HepG2 (cell line): ENCODE measurements around the gene MTFP1. TPM values are rescaled to one million over a fixed set of nuclear protein-coding genes. Genes with fewer than 3 reads are reported as not detected.

Experiments
- MAZ ChIP-seq, 2 experiments: sonication (generic) in 1 of 2; formaldehyde crosslinking in 1 of 2; IDR thresholded peaks; 2 replicates each; pipeline versions ENCODE4 v1.5.0 to v1.6.1; 2012 to 2020; ENCODE audit warnings: low read depth in 2 of 2, mild to moderate bottlenecking in 2 of 2, borderline replicate concordance in 1 of 2, improper control_type of control experiment in 1 of 2, low read length in 1 of 2, missing genetic modification reagents in 1 of 2, moderate library complexity in 1 of 2
- MZF1 ChIP-seq: sonication (generic); formaldehyde crosslinking; IDR thresholded peaks from 2 replicates; pipeline ENCODE4 v1.8.1; 2023; ENCODE audit warnings: mild to moderate bottlenecking, missing genetic modification reagents, borderline replicate concordance
- NR1H2 ChIP-seq: sonication (generic); formaldehyde crosslinking; IDR thresholded peaks from 2 replicates; pipeline ENCODE4 v1.8.1; 2022; ENCODE audit warnings: low read depth, missing genetic modification reagents, borderline replicate concordance
- NR2F2 ChIP-seq: IDR thresholded peaks from 2 replicates; pipeline ENCODE4 v1.6.1; 2012; ENCODE audit warnings: low read depth, inconsistent platforms, borderline replicate concordance
- SRSF9 ChIP-seq: fragments of 200-400 bp; formaldehyde crosslinking; IDR thresholded peaks from 2 replicates; pipeline ENCODE4 v1.6.1; 2018; ENCODE audit warnings: borderline replicate concordance, mild to moderate bottlenecking, low read depth, low read length; ENCODE audit not compliant: insufficient read depth, poor library complexity, severe bottlenecking
- STAT5B ChIP-seq: sonication (generic); formaldehyde crosslinking; IDR thresholded peaks from 2 replicates; pipeline ENCODE4 v1.4.0; 2020; ENCODE audit warnings: missing genetic modification reagents
- XBP1 ChIP-seq: sonication (generic); formaldehyde crosslinking; IDR thresholded peaks from 2 replicates; pipeline ENCODE4 v1.5.0; 2020; ENCODE audit warnings: missing genetic modification reagents
- ZNF260 ChIP-seq: sonication (generic); formaldehyde crosslinking; IDR thresholded peaks from 2 replicates; pipeline ENCODE4 v1.4.0; 2020; ENCODE audit warnings: missing genetic modification reagents, low read depth, mild to moderate bottlenecking, borderline replicate concordance
- ZNF354B ChIP-seq: sonication (generic); formaldehyde crosslinking; IDR thresholded peaks from 2 replicates; pipeline ENCODE4 v1.8.0; 2022; ENCODE audit warnings: mild to moderate bottlenecking, missing genetic modification reagents
- ZNF460 ChIP-seq: sonication (generic); formaldehyde crosslinking; IDR thresholded peaks from 2 replicates; pipeline ENCODE4 v1.5.1; 2020; ENCODE audit warnings: missing genetic modification reagents, mild to moderate bottlenecking, borderline replicate concordance
- ZNF512 ChIP-seq: sonication (generic); formaldehyde crosslinking; IDR thresholded peaks from 2 replicates; pipeline ENCODE4 v1.4.0; 2020; ENCODE audit warnings: mild to moderate bottlenecking, missing genetic modification reagents
- ZNF766 ChIP-seq: sonication (generic); formaldehyde crosslinking; IDR thresholded peaks from 2 replicates; pipeline ENCODE4 v1.5.0; 2020; ENCODE audit warnings: missing genetic modification reagents, borderline replicate concordance
- ZNF772 ChIP-seq: sonication (generic); formaldehyde crosslinking; IDR thresholded peaks from 2 replicates; pipeline ENCODE4 v1.5.0; 2020; ENCODE audit warnings: mild to moderate bottlenecking, missing genetic modification reagents
- ZSCAN30 ChIP-seq: sonication (generic); formaldehyde crosslinking; IDR thresholded peaks from 2 replicates; pipeline ENCODE4 v1.5.0; 2020; ENCODE audit warnings: mild to moderate bottlenecking, missing genetic modification reagents
- polyA plus RNA-seq, 8 experiments: library from polyadenylated mRNA; depleted of rRNA in 3 of 8; stranded (reverse) in 7 of 8; unstranded in 1 of 8; fragments of >200 nt; fragmentation: Illumina TruSeq in 4 of 8; extraction: Trizol in 4 of 8; gene quantifications; 2 replicates each; pipeline versions ENCODE4 v1.2.1 to v1.2.3, GENCODE V29; 2011 to 2016; ENCODE audit warnings: low read depth in 4 of 8, missing spikeins in 1 of 8, mixed read lengths in 1 of 8; ENCODE audit not compliant: insufficient read depth in 1 of 8
- total RNA-seq, 5 experiments: library from RNA; depleted of rRNA; stranded (reverse); fragments of >200 nt; fragmentation: Illumina TruSeq; extraction: Trizol; gene quantifications; 2 replicates each; pipeline ENCODE4 v1.2.3, GENCODE V29; 2016; ENCODE audit warnings: low read depth in 1 of 5
- TF ChIP-seq, protein P1 (sequence below): IDR thresholded peaks from 2 replicates; pipeline ENCODE4 v1.6.1; 2016; ENCODE audit warnings: mild to moderate bottlenecking, missing biosample characterization, missing genetic modification reagents
- TF ChIP-seq, protein P2 (sequence below): IDR thresholded peaks from 2 replicates; pipeline ENCODE4 v1.6.1; 2018; ENCODE audit warnings: missing genetic modification reagents, mild to moderate bottlenecking, missing compliant biosample characterization
- TF ChIP-seq, protein P3 (sequence below): sonication (generic); formaldehyde crosslinking; IDR thresholded peaks from 2 replicates; pipeline ENCODE4 v1.8.1; 2023; ENCODE audit warnings: missing genetic modification reagents, inconsistent platforms, borderline replicate concordance
- TF ChIP-seq, protein P4 (sequence below): IDR thresholded peaks from 2 replicates; pipeline ENCODE4 v1.6.1; 2016; ENCODE audit warnings: low read depth, missing genetic modification reagents, missing compliant biosample characterization

The MTFP1 gene
- total and polyA plus RNA-seq, 2 of the 13 experiments (the other 11 are each of a cell fraction or from before 2014, with no cell fraction given), result 29.5 to 45.6 TPM

GRCh38 chr22:30423301-30423958 is 2.1 kb upstream of the MTFP1 start (continued):
- TF ChIP-seq ZNF512 (no peak), NR1H2 (no peak), ZNF260 (CRISPR knock-in tag) (no peak), ZNF772 (CRISPR knock-in tag) (peak; percentile 18; the same call in 1 of the 2 replicates), MZF1 (peak; percentile 84; the same call in 1 of the 2 replicates), ZNF354B (CRISPR knock-in tag) (no peak; the same call in 1 of the 2 replicates), NR2F2 (peak; percentile 18; the same call in 1 of the 2 replicates), SRSF9 (no peak), STAT5B (CRISPR knock-in tag) (no peak; the same call in none of the 2 replicates), ZNF766 (0 out of 2 replicates have a peak, but pooled peaks have one; percentile 25), MAZ (IDR thresholded peaks at IDR 0.05; ENCODE audit: borderline replicate concordance, low read depth, low read length) (no peak), MAZ (CRISPR knock-in tag; IDR thresholded peaks at IDR 0.05; ENCODE audit: low read depth) (no peak), ZNF460 (CRISPR knock-in tag) (peak; percentile 39; the same call in 1 of the 2 replicates), ZSCAN30 (CRISPR knock-in tag) (no peak), XBP1 (CRISPR knock-in tag) (peak; percentile 80; the same call in 1 of the 2 replicates)
- TF ChIP-seq, protein P1, sequence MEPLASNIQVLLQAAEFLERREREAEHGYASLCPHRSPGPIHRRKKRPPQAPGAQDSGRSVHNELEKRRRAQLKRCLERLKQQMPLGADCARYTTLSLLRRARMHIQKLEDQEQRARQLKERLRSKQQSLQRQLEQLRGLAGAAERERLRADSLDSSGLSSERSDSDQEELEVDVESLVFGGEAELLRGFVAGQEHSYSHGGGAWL (CRISPR knock-in tag), result peak; percentile 77; the same call in 1 of the 2 replicates
- TF ChIP-seq, protein P2, sequence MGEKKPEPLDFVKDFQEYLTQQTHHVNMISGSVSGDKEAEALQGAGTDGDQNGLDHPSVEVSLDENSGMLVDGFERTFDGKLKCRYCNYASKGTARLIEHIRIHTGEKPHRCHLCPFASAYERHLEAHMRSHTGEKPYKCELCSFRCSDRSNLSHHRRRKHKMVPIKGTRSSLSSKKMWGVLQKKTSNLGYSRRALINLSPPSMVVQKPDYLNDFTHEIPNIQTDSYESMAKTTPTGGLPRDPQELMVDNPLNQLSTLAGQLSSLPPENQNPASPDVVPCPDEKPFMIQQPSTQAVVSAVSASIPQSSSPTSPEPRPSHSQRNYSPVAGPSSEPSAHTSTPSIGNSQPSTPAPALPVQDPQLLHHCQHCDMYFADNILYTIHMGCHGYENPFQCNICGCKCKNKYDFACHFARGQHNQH (CRISPR knock-in tag), result peak; percentile 37; the same call in 1 of the 2 replicates
- TF ChIP-seq, protein P3, sequence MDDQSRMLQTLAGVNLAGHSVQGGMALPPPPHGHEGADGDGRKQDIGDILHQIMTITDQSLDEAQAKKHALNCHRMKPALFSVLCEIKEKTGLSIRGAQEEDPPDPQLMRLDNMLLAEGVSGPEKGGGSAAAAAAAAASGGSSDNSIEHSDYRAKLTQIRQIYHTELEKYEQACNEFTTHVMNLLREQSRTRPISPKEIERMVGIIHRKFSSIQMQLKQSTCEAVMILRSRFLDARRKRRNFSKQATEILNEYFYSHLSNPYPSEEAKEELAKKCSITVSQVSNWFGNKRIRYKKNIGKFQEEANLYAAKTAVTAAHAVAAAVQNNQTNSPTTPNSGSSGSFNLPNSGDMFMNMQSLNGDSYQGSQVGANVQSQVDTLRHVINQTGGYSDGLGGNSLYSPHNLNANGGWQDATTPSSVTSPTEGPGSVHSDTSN, result no peak; the same call in 1 of the 2 replicates
- TF ChIP-seq, protein P4, sequence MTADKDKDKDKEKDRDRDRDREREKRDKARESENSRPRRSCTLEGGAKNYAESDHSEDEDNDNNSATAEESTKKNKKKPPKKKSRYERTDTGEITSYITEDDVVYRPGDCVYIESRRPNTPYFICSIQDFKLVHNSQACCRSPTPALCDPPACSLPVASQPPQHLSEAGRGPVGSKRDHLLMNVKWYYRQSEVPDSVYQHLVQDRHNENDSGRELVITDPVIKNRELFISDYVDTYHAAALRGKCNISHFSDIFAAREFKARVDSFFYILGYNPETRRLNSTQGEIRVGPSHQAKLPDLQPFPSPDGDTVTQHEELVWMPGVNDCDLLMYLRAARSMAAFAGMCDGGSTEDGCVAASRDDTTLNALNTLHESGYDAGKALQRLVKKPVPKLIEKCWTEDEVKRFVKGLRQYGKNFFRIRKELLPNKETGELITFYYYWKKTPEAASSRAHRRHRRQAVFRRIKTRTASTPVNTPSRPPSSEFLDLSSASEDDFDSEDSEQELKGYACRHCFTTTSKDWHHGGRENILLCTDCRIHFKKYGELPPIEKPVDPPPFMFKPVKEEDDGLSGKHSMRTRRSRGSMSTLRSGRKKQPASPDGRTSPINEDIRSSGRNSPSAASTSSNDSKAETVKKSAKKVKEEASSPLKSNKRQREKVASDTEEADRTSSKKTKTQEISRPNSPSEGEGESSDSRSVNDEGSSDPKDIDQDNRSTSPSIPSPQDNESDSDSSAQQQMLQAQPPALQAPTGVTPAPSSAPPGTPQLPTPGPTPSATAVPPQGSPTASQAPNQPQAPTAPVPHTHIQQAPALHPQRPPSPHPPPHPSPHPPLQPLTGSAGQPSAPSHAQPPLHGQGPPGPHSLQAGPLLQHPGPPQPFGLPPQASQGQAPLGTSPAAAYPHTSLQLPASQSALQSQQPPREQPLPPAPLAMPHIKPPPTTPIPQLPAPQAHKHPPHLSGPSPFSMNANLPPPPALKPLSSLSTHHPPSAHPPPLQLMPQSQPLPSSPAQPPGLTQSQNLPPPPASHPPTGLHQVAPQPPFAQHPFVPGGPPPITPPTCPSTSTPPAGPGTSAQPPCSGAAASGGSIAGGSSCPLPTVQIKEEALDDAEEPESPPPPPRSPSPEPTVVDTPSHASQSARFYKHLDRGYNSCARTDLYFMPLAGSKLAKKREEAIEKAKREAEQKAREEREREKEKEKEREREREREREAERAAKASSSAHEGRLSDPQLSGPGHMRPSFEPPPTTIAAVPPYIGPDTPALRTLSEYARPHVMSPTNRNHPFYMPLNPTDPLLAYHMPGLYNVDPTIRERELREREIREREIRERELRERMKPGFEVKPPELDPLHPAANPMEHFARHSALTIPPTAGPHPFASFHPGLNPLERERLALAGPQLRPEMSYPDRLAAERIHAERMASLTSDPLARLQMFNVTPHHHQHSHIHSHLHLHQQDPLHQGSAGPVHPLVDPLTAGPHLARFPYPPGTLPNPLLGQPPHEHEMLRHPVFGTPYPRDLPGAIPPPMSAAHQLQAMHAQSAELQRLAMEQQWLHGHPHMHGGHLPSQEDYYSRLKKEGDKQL, result no peak
